ENCODE results near the gene PGGT1B. TPM values are rescaled to one million over a fixed set of nuclear protein-coding genes. Genes with fewer than 3 reads are reported as not detected.

The PGGT1B gene
- total RNA-seq, 1 experiment from 2014 or later = 37.7 TPM

- peak overlapping the region; percentile 73 to 74 for H3K4me3 ChIP-seq (ENCODE audit: low read depth in 2 of 2, low read length in 2 of 2)
- POLR2A ChIA-PET = interaction anchor here (0.6 kb wide), 1 partner anchor 1796 kb away, joined by 3 read pairs; no protein-coding TSS in a partner anchor
- H3K4me1 ChIP-seq (ENCODE audit: control insufficient read depth, insufficient read depth, low read length) = no peaks in the 10 kb centered on the region; the same call in 1 of the 2 replicates
- CTCF ChIA-PET = no interaction called here
- BruUV-seq (replicated peaks) = no TSS peak
- intact Hi-C loops (cut with micrococcal nuclease; ENCODE audit: unreplicated experiment) (no loop called here), in situ Hi-C loops (cut with HindIII; ENCODE audit: low pct_unique_long_range_greater_than_20kb, low sequenced_read_pairs) (no loop called here)
- H3K27me3 ChIP-seq (ENCODE audit: control insufficient read depth, insufficient read depth, low read length) = peaks cover 28% of the 10 kb centered on the region
- H3K36me3 ChIP-seq (ENCODE audit: control insufficient read depth, insufficient read depth, low read length) = no peaks in the 10 kb centered on the region
- DNase-seq (ENCODE audit: low read depth, low spot score) (no peak), ATAC-seq (peak; percentile 86)
- no peak for TF ChIP-seq CTCF (IDR thresholded peaks at IDR 0.05)
- TF ChIP-seq TCF7L2 (IDR thresholded peaks at IDR 0.05; ENCODE audit: low read depth, low read length) = 0 out of 2 replicates have a peak, but pooled peaks have one; percentile 8
- TF ChIP-seq SIN3A (IDR thresholded peaks at IDR 0.05; ENCODE audit: borderline replicate concordance, insufficient read depth, low read depth, low read length) = no peak
- TF ChIP-seq POLR2AphosphoS5 (IDR thresholded peaks at IDR 0.05; ENCODE audit: low read depth, low read length) = no peak
- TF ChIP-seq REST (IDR thresholded peaks at IDR 0.05; ENCODE audit: insufficient read depth in 1 of 2, low read depth in 2 of 2, low read length in 1 of 2) = no peak
- no peak overlapping the region for H3K27ac ChIP-seq (ENCODE audit: low read length)
- no peaks in the 10 kb centered on the region for H3K9me3 ChIP-seq (ENCODE audit: control insufficient read depth, insufficient read depth, low read depth, low read length)
These were observed 92.3 kb downstream of the PGGT1B start for GRCh38 chr5:115170134-115170928.

- POLR2A ChIA-PET = no interaction called here
- CTCF ChIA-PET = no interaction called here
- DNase-seq (ENCODE audit: low read depth, low spot score) = peak; percentile 53
These were observed 93.1 kb downstream of the PGGT1B start, which contains the start of gene TRIM36 for GRCh38 chr5:115169487-115170133. TSS of gene TRIM36 (minus strand) at chr5:115169908. CDS start at chr5:115169634, 274 bp downstream.

More at GRCh38 chr5:115169487-115170133, 93.1 kb downstream of the PGGT1B start, which contains the start of gene TRIM36:
- intact Hi-C loops (cut with micrococcal nuclease; ENCODE audit: unreplicated experiment) = no loop called here
- no TSS peak for BruUV-seq (replicated peaks)
- 0 out of 4 replicates have a peak, but pooled peaks of 1 of the 2 experiments have one; percentile 14 for TF ChIP-seq REST (IDR thresholded peaks at IDR 0.05; ENCODE audit: insufficient read depth in 1 of 2, low read depth in 2 of 2, low read length in 1 of 2)
- TF ChIP-seq CTCF (IDR thresholded peaks at IDR 0.05) = peak; percentile 43
- no peak for TF ChIP-seq POLR2AphosphoS5 (IDR thresholded peaks at IDR 0.05; ENCODE audit: low read depth, low read length)
- peak; percentile 41; the same call in 1 of the 2 replicates for TF ChIP-seq SIN3A (IDR thresholded peaks at IDR 0.05; ENCODE audit: borderline replicate concordance, insufficient read depth, low read depth, low read length)
- Histone ChIP-seq H3K4me1 (ENCODE audit: control insufficient read depth, insufficient read depth, low read length) (no peaks in the 10 kb centered on the region; the same call in 1 of the 2 replicates), H3K27me3 (ENCODE audit: control insufficient read depth, insufficient read depth, low read length) (peaks cover 28% of the 10 kb centered on the region), H3K36me3 (ENCODE audit: control insufficient read depth, insufficient read depth, low read length) (no peaks in the 10 kb centered on the region), H3K27ac (ENCODE audit: low read length) (no peak within 1 kb of the TSS), H3K4me3 (ENCODE audit: low read depth in 2 of 2, low read length in 2 of 2) (peak within 1 kb of the TSS; percentile 73 to 74), H3K9me3 (ENCODE audit: control insufficient read depth, insufficient read depth, low read depth, low read length) (no peaks in the 10 kb centered on the region)
- ATAC-seq = peak; percentile 99
- in situ Hi-C loops (cut with HindIII; ENCODE audit: low pct_unique_long_range_greater_than_20kb, low sequenced_read_pairs) = no loop called here

Measured in Panc1 (cell line).